HepG2 (cell line): Measurements from ENCODE around the gene CSDE1. TPM values are rescaled to one million over a fixed set of nuclear protein-coding genes. Genes with fewer than 3 reads are reported as not detected.

Experiments used
- AGO1 ChIP-seq: fragments of 200-400 bp; formaldehyde crosslinking; IDR thresholded peaks from 2 replicates; pipeline ENCODE4 v1.6.1; 2017; ENCODE audit warnings: mild to moderate bottlenecking, low read depth, low read length, moderate library complexity; ENCODE audit not compliant: poor library complexity, severe bottlenecking
- CERS6 ChIP-seq: sonication (generic); formaldehyde crosslinking; IDR thresholded peaks from 2 replicates; pipeline ENCODE4 v1.5.0; 2020; ENCODE audit warnings: missing genetic modification reagents
- FOSL1 ChIP-seq: sonication (generic); formaldehyde crosslinking; IDR thresholded peaks from 2 replicates; pipeline ENCODE4 v1.9.0; 2021; ENCODE audit warnings: missing genetic modification reagents, borderline replicate concordance
- FOXP1 ChIP-seq, 2 experiments: fragments of 450-650 bp in 1 of 2; IDR thresholded peaks; 2 replicates each; pipeline ENCODE4 v1.6.1; 2017 to 2018; ENCODE audit warnings: antibody characterized with exemption in 1 of 2
- GTF3A ChIP-seq: sonication (generic); formaldehyde crosslinking; conservative IDR thresholded peaks from 2 replicates; pipeline ENCODE4 v1.4.0; 2020; ENCODE audit warnings: mild to moderate bottlenecking, missing genetic modification reagents
- KDM2A ChIP-seq: sonication (generic); formaldehyde crosslinking; IDR thresholded peaks from 2 replicates; pipeline ENCODE4 v1.4.0; 2020; ENCODE audit warnings: low read depth, missing genetic modification reagents, borderline replicate concordance
- MLLT10 ChIP-seq: sonication (generic); formaldehyde crosslinking; IDR thresholded peaks from 2 replicates; pipeline ENCODE4 v1.4.0; 2020; ENCODE audit warnings: missing genetic modification reagents
- MXI1 ChIP-seq: IDR thresholded peaks from 3 replicates; pipeline ENCODE4 v1.6.1; 2012; ENCODE audit warnings: low read depth, low read length, inconsistent platforms, borderline replicate concordance
- PAF1 ChIP-seq: IDR thresholded peaks from 2 replicates; pipeline ENCODE4 v1.6.1; 2016; ENCODE audit warnings: missing genetic modification reagents, missing compliant biosample characterization
- RBFOX2 ChIP-seq: fragments of 200-400 bp; formaldehyde crosslinking; IDR thresholded peaks from 2 replicates; pipeline ENCODE4 v1.6.1; 2017; ENCODE audit warnings: low read depth, mild to moderate bottlenecking, low read length
- RFXANK ChIP-seq: IDR thresholded peaks from 2 replicates; pipeline ENCODE4 v1.6.1; 2016
- RFXAP ChIP-seq: sonication (generic); formaldehyde crosslinking; IDR thresholded peaks from 2 replicates; pipeline ENCODE4 v1.4.0; 2020; ENCODE audit warnings: missing genetic modification reagents, borderline replicate concordance
- SMAD9 ChIP-seq: sonication (generic); formaldehyde crosslinking; IDR thresholded peaks from 2 replicates; pipeline ENCODE4 v1.5.1; 2020; ENCODE audit warnings: mild to moderate bottlenecking, missing genetic modification reagents
- XRCC5 ChIP-seq: fragments of 200-400 bp; formaldehyde crosslinking; optimal IDR thresholded peaks from 2 replicates; pipeline ENCODE3; 2017; ENCODE audit warnings: mild to moderate bottlenecking, low read length
- ZBTB43 ChIP-seq: sonication (generic); formaldehyde crosslinking; conservative IDR thresholded peaks from 2 replicates; pipeline ENCODE4 v1.4.0; 2020; ENCODE audit warnings: missing genetic modification reagents
- ZFP1 ChIP-seq: IDR thresholded peaks from 2 replicates; pipeline ENCODE4 v1.6.1; 2016
- ZKSCAN8 ChIP-seq: IDR thresholded peaks from 2 replicates; pipeline ENCODE4 v1.6.1; 2016; ENCODE audit warnings: borderline replicate concordance, missing genetic modification reagents, missing compliant biosample characterization
- ZNF180 ChIP-seq: sonication (generic); formaldehyde crosslinking; IDR thresholded peaks from 2 replicates; pipeline ENCODE4 v1.4.0; 2020; ENCODE audit warnings: low read depth, missing genetic modification reagents, borderline replicate concordance
- ZNF232 ChIP-seq: sonication (generic); formaldehyde crosslinking; IDR thresholded peaks from 2 replicates; pipeline ENCODE4 v1.4.0; 2020; ENCODE audit warnings: missing genetic modification reagents, borderline replicate concordance
- ZNF317 ChIP-seq: sonication (generic); formaldehyde crosslinking; IDR thresholded peaks from 2 replicates; pipeline ENCODE4 v1.5.0; 2020; ENCODE audit warnings: mild to moderate bottlenecking, missing genetic modification reagents
- ZNF510 ChIP-seq: sonication (generic); formaldehyde crosslinking; IDR thresholded peaks from 2 replicates; pipeline ENCODE4 v1.4.0; 2020; ENCODE audit warnings: low read depth, mild to moderate bottlenecking, missing genetic modification reagents
- ZNF775 ChIP-seq: sonication (generic); formaldehyde crosslinking; IDR thresholded peaks from 2 replicates; pipeline ENCODE4 v1.4.0; 2020; ENCODE audit warnings: missing genetic modification reagents, mild to moderate bottlenecking, moderate library complexity, borderline replicate concordance
- ZNF800 ChIP-seq: sonication (generic); formaldehyde crosslinking; IDR thresholded peaks from 2 replicates; pipeline ENCODE4 v1.4.0; 2020; ENCODE audit warnings: missing genetic modification reagents
- polyA plus RNA-seq, 8 experiments: library from polyadenylated mRNA; depleted of rRNA in 3 of 8; stranded (reverse) in 7 of 8; unstranded in 1 of 8; fragments of >200 nt; fragmentation: Illumina TruSeq in 4 of 8; extraction: Trizol in 4 of 8; gene quantifications; 2 replicates each; pipeline versions ENCODE4 v1.2.1 to v1.2.3, GENCODE V29; 2011 to 2016; ENCODE audit warnings: low read depth in 4 of 8, missing spikeins in 1 of 8, mixed read lengths in 1 of 8; ENCODE audit not compliant: insufficient read depth in 1 of 8
- total RNA-seq, 5 experiments: library from RNA; depleted of rRNA; stranded (reverse); fragments of >200 nt; fragmentation: Illumina TruSeq; extraction: Trizol; gene quantifications; 2 replicates each; pipeline ENCODE4 v1.2.3, GENCODE V29; 2016; ENCODE audit warnings: low read depth in 1 of 5
- TF ChIP-seq, protein P1 (sequence below): sonication (generic); formaldehyde crosslinking; IDR thresholded peaks from 2 replicates; pipeline ENCODE4 v1.4.0; 2020; ENCODE audit warnings: missing genetic modification reagents

The CSDE1 gene
- total and polyA plus RNA-seq, 2 of the 13 experiments (the other 11 are each of a cell fraction or from before 2014, with no cell fraction given), result 150 to 313 TPM

DNA sequence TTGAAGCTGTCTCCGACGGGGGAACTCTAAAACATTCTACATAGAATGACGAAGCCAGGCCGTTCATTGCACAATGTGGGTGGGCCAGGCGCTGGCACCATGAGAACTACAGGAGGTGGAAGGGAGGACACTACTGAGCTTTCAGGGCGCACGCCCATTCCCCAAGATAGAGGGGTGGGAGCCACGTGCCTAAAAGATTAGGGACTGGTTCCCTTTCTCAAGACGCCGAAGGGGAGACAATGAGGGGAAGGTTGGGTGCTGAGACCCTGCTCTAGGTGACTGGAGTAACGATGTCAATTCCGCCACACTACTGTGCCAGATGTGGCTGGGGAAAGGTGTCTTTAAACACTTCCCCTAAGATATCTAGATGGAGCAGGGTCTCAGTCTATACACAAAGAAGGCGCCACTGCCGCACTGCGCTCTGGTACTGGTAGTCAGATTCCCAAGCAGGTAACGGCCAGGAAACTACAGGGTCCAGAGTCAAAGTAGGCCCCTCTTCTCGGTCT, 782 bp downstream of the CSDE1 start (continued):
- TF ChIP-seq CERS6 (CRISPR knock-in tag) (no peak), RBFOX2 (no peak), KDM2A (CRISPR knock-in tag) (no peak), ZNF775 (CRISPR knock-in tag) (no peak), ZBTB43 (CRISPR knock-in tag) (no peak), ZKSCAN8 (CRISPR knock-in tag) (no peak), ZNF800 (CRISPR knock-in tag) (no peak), FOSL1 (CRISPR knock-in tag) (no peak), ZNF232 (0 out of 2 replicates have a peak, but pooled peaks have one; percentile 25), MXI1 (no peak), XRCC5 (no peak), PAF1 (CRISPR knock-in tag) (no peak), ZFP1 (CRISPR knock-in tag) (0 out of 2 replicates have a peak, but pooled peaks have one; percentile 4), ZNF180 (no peak), AGO1 (no peak), ZNF317 (CRISPR knock-in tag) (0 out of 2 replicates have a peak, but pooled peaks have one; percentile 15), RFXAP (CRISPR knock-in tag) (peak; percentile 25; the same call in 1 of the 2 replicates), MLLT10 (CRISPR knock-in tag) (no peak), FOXP1 (IDR thresholded peaks at IDR 0.05) (no peak), FOXP1 (CRISPR knock-in tag; IDR thresholded peaks at IDR 0.05) (no peak), GTF3A (CRISPR knock-in tag) (peak; percentile 10; the same call in 1 of the 2 replicates), SMAD9 (CRISPR knock-in tag) (no peak), RFXANK (no peak), ZNF510 (no peak)
- TF ChIP-seq, protein P1, sequence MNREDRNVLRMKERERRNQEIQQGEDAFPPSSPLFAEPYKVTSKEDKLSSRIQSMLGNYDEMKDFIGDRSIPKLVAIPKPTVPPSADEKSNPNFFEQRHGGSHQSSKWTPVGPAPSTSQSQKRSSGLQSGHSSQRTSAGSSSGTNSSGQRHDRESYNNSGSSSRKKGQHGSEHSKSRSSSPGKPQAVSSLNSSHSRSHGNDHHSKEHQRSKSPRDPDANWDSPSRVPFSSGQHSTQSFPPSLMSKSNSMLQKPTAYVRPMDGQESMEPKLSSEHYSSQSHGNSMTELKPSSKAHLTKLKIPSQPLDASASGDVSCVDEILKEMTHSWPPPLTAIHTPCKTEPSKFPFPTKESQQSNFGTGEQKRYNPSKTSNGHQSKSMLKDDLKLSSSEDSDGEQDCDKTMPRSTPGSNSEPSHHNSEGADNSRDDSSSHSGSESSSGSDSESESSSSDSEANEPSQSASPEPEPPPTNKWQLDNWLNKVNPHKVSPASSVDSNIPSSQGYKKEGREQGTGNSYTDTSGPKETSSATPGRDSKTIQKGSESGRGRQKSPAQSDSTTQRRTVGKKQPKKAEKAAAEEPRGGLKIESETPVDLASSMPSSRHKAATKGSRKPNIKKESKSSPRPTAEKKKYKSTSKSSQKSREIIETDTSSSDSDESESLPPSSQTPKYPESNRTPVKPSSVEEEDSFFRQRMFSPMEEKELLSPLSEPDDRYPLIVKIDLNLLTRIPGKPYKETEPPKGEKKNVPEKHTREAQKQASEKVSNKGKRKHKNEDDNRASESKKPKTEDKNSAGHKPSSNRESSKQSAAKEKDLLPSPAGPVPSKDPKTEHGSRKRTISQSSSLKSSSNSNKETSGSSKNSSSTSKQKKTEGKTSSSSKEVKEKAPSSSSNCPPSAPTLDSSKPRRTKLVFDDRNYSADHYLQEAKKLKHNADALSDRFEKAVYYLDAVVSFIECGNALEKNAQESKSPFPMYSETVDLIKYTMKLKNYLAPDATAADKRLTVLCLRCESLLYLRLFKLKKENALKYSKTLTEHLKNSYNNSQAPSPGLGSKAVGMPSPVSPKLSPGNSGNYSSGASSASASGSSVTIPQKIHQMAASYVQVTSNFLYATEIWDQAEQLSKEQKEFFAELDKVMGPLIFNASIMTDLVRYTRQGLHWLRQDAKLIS, result no peak
